Natural killer cell (primary cell): ENCODE data around the gene FBXO15. TPM values are rescaled to one million over a fixed set of nuclear protein-coding genes. Genes with fewer than 3 reads are reported as not detected.

ENCODE experiments used
- ATAC-seq, 3 donors: fragments of 150-1000 bp in 2 of 3; fragments of 200-7000 bp in 1 of 3; cut with Tn5 transposase; 1 replicate in 1 of 3; 2 replicates in 2 of 3; pipeline ENCODE4 v1.10.0; 2021; ENCODE audit warnings: mild to moderate bottlenecking in 2 of 3, moderate library complexity in 2 of 3
- DNase-seq, 2 donors: peaks; one replicate each; pipeline versions ENCODE4 v3.0.0 to v3.0.0-alpha.2; 2013 to 2021; ENCODE audit warnings: mixed read lengths in 1 of 2
- H3K27ac ChIP-seq: one replicate; pipeline ENCODE4 v1.5.1; 2013; ENCODE audit warnings: mild to moderate bottlenecking, low read length
- H3K27me3 ChIP-seq: one replicate; pipeline ENCODE4 v1.6.1; 2013; ENCODE audit warnings: low read length; ENCODE audit not compliant: control insufficient read depth, insufficient read depth
- H3K36me3 ChIP-seq: one replicate; pipeline ENCODE4 v1.6.1; 2013; ENCODE audit warnings: low read length; ENCODE audit not compliant: control insufficient read depth, insufficient read depth
- H3K4me1 ChIP-seq: one replicate; pipeline ENCODE4 v1.6.1; 2013; ENCODE audit warnings: low read length; ENCODE audit not compliant: control insufficient read depth, insufficient read depth
- H3K4me3 ChIP-seq: one replicate; pipeline ENCODE4 v1.5.1; 2013; ENCODE audit warnings: low read length
- H3K9me3 ChIP-seq: one replicate; pipeline ENCODE4 v1.6.1; 2013; ENCODE audit warnings: low read length; ENCODE audit not compliant: control insufficient read depth, insufficient read depth
- H3K27ac Mint-ChIP-seq, 2 donors: one replicate each; pipeline ENCODE4 v1.8.0; 2022; ENCODE audit warnings: mild to moderate bottlenecking in 2 of 2, mixed read lengths in 2 of 2, moderate library complexity in 1 of 2
- H3K27me3 Mint-ChIP-seq, 2 donors: one replicate each; pipeline ENCODE4 v1.8.0; 2022; ENCODE audit warnings: low read depth in 2 of 2, mixed read lengths in 2 of 2
- H3K36me3 Mint-ChIP-seq: one replicate; pipeline ENCODE4 v1.8.0; 2022; ENCODE audit warnings: mixed read lengths
- H3K4me1 Mint-ChIP-seq, 2 donors: one replicate each; pipeline ENCODE4 v1.8.0; 2022; ENCODE audit warnings: mixed read lengths in 2 of 2
- H3K4me3 Mint-ChIP-seq: one replicate; pipeline ENCODE4 v1.8.0; 2022; ENCODE audit warnings: mild to moderate bottlenecking, moderate library complexity, mixed read lengths
- H3K9me3 Mint-ChIP-seq, 2 donors: one replicate each; pipeline ENCODE4 v1.8.0; 2022; ENCODE audit warnings: mixed read lengths in 2 of 2
- CTCF ChIP-seq: fragments of 200-600 bp; IDR thresholded peaks from one replicate; pipeline ENCODE4 v1.8.0; 2022; ENCODE audit warnings: antibody characterized with exemption
- WGBS: methylation state at CpG from one replicate; pipeline ENCODE4 v1.1.7; 2013; ENCODE audit warnings: missing lambda C conversion rate; ENCODE audit not compliant: insufficient coverage; 5-methylcytosine and 5-hydroxymethylcytosine counted together
- intact Hi-C: fragments of 100-400 bp; cut with micrococcal nuclease; formaldehyde crosslinking; loops from one replicate; pipeline ENCODE4 v1.14.2; 2022
- total RNA-seq, 4 donors: library from RNA; stranded (reverse); fragments of 120-200 nt in 1 of 4; gene quantifications; one replicate each; pipeline versions ENCODE4 v1.2.3 to v1.2.4, GENCODE V29; 2013 to 2022

FBXO15 gene
- total RNA-seq, 3 donors from 2014 or later (not counting 1 experiment from before 2014, with no cell fraction given): 0.50 to 2.6 (median 0.87) TPM

- intact Hi-C loops: no loop called here
- Histone ChIP-seq H3K27me3 (no peaks in the 10 kb centered on the region), H3K9me3 (no peaks in the 10 kb centered on the region), H3K4me1 (no peaks in the 10 kb centered on the region), H3K4me3 (no peak overlapping the region), H3K36me3 (no peaks in the 10 kb centered on the region), H3K27ac (no peak overlapping the region)
- H3K4me1 Mint-ChIP-seq: no peaks in the 10 kb centered on the region
- H3K36me3 Mint-ChIP-seq: no peaks in the 10 kb centered on the region
- H3K27me3 Mint-ChIP-seq: peaks cover 23 to 26% of the 10 kb centered on the region in 2 donors
- WGBS: 92% methylated on average over 3 of the region's 3 CpGs
- no peak for ATAC-seq
- DNase-seq: no peak
- no peaks in the 10 kb centered on the region for H3K9me3 Mint-ChIP-seq
- no peak overlapping the region for H3K4me3 Mint-ChIP-seq
- no peak for TF ChIP-seq CTCF
- H3K27ac Mint-ChIP-seq: no peak overlapping the region
These were observed 37.2 kb upstream of the FBXO15 start for GRCh38 chr18:74184875-74185274.

GRCh38 chr18:74183130-74183529, 35.5 kb upstream of the FBXO15 start:
- Histone ChIP-seq H3K27ac (no peak overlapping the region), H3K4me3 (no peak overlapping the region), H3K4me1 (no peaks in the 10 kb centered on the region), H3K27me3 (no peaks in the 10 kb centered on the region), H3K36me3 (no peaks in the 10 kb centered on the region), H3K9me3 (no peaks in the 10 kb centered on the region)
- intact Hi-C loops: no loop called here
- Mint-ChIP-seq H3K27me3 (peaks cover 19 to 26% of the 10 kb centered on the region in 2 donors), H3K36me3 (no peaks in the 10 kb centered on the region), H3K27ac (no peak overlapping the region), H3K4me3 (no peak overlapping the region), H3K4me1 (no peaks in the 10 kb centered on the region), H3K9me3 (no peaks in the 10 kb centered on the region)
- no peak for TF ChIP-seq CTCF
- WGBS: 69% methylated on average over 3 of the region's 3 CpGs
- DNase-seq: no peak
- no peak for ATAC-seq

GRCh38 chr18:74182335-74182734, 34.7 kb upstream of the FBXO15 start:
- Mint-ChIP-seq H3K36me3 (no peaks in the 10 kb centered on the region), H3K4me3 (no peak overlapping the region), H3K4me1 (no peaks in the 10 kb centered on the region), H3K9me3 (no peaks in the 10 kb centered on the region), H3K27me3 (peaks cover 15 to 25% of the 10 kb centered on the region in 2 donors), H3K27ac (no peak overlapping the region)
- whole genome bisulfite sequencing: 92% methylated on average over 19 of the region's 19 CpGs
- no peak for DNase-seq
- Histone ChIP-seq H3K9me3 (no peaks in the 10 kb centered on the region), H3K4me1 (no peaks in the 10 kb centered on the region), H3K27ac (no peak overlapping the region), H3K27me3 (no peaks in the 10 kb centered on the region), H3K36me3 (no peaks in the 10 kb centered on the region), H3K4me3 (no peak overlapping the region)
- ATAC-seq: no peak
- intact Hi-C loops: no loop called here
- TF ChIP-seq CTCF: no peak

GRCh38 chr18:74179623-74180199, 32.1 kb upstream of the FBXO15 start:
- Histone ChIP-seq H3K36me3 (no peaks in the 10 kb centered on the region), H3K4me1 (no peaks in the 10 kb centered on the region), H3K27ac (no peak overlapping the region), H3K9me3 (no peaks in the 10 kb centered on the region), H3K27me3 (no peaks in the 10 kb centered on the region), H3K4me3 (no peak overlapping the region)
- ATAC-seq (no peak), DNase-seq (no peak)
- no peaks in the 10 kb centered on the region for H3K36me3 Mint-ChIP-seq
- no peak for TF ChIP-seq CTCF
- 83% methylated on average over 10 of the region's 10 CpGs for WGBS
- H3K27ac Mint-ChIP-seq: no peak overlapping the region
- intact Hi-C loops: no loop called here
- no peaks in the 10 kb centered on the region for H3K4me1 Mint-ChIP-seq
- H3K4me3 Mint-ChIP-seq: no peak overlapping the region
- H3K9me3 Mint-ChIP-seq: no peaks in the 10 kb centered on the region
- peaks cover 13 to 19% of the 10 kb centered on the region in 2 donors for H3K27me3 Mint-ChIP-seq
